Measurements from ENCODE around the gene TEX101. TPM values are rescaled to one million over a fixed set of nuclear protein-coding genes. Genes with fewer than 3 reads are reported as not detected.

Gene TEX101
- total RNA-seq, 1 experiment from 2014 or later = not detected

GRCh38 chr19:43416951-43417623 lies 2.4 kb downstream of the TEX101 start:
- no peaks in the 10 kb centered on the region for H3K79me1 ChIP-seq (ENCODE audit: insufficient read depth, low read depth, low read length, poor library complexity, severe bottlenecking)
- no peak for DNase-seq
- H3K56ac ChIP-seq (ENCODE audit: insufficient read length, low read depth, low read length) = no peak overlapping the region
- peaks cover 3% of the 10 kb centered on the region; the same call in 1 of the 2 replicates for H3K4me1 ChIP-seq (ENCODE audit: insufficient read depth, low read length)
- H4K91ac ChIP-seq (ENCODE audit: insufficient read length, low read depth, low read length) = no peak overlapping the region
- no peak overlapping the region for H2BK12ac ChIP-seq (ENCODE audit: insufficient read length, low read depth, low read length)
- Mint-ChIP-seq H3K4me3 (no peak overlapping the region), H3K27me3 (ENCODE audit: low read depth) (peaks cover 2% of the 10 kb centered on the region; the same call in 1 of the 2 replicates), H3K4me1 (peaks cover 10 to 17% of the 10 kb centered on the region in 2 experiments; a peak in 3 of 4 replicates), H3K9me3 (peaks cover 44 to 66% of the 10 kb centered on the region in 2 experiments), H3K36me3 (ENCODE audit: insufficient read depth in 1 of 3, low read depth in 3 of 3) (peaks cover 9 to 27% (median 10%) of the 10 kb centered on the region in 3 experiments), H3K27ac (no peak overlapping the region)
- H4K20me1 ChIP-seq (ENCODE audit: control insufficient read depth, insufficient read depth, insufficient read length) = no peaks in the 10 kb centered on the region
- H3K27ac ChIP-seq (ENCODE audit: insufficient read length, low read depth, low read length) = no peak overlapping the region
- H3K14ac ChIP-seq (ENCODE audit: insufficient read depth, low read length) = no peak overlapping the region
- H3K9me3 ChIP-seq (ENCODE audit: control insufficient read depth, low read depth, low read length) = peaks cover 7% of the 10 kb centered on the region
- H3K18ac ChIP-seq (ENCODE audit: insufficient read length, low read depth, low read length) = no peak overlapping the region
- H3K9ac ChIP-seq (ENCODE audit: extremely low read depth, insufficient read length, low read length) = no peak overlapping the region
- TF ChIP-seq CTCF (conservative IDR thresholded peaks at IDR 0.05) = no peak
- H4K5ac ChIP-seq (ENCODE audit: insufficient read length, low read depth, low read length) = no peak overlapping the region
- H3K4ac ChIP-seq (ENCODE audit: low read depth, low read length) = no peak overlapping the region
- no peak overlapping the region for H2AFZ ChIP-seq (ENCODE audit: low read length)
- H2BK15ac ChIP-seq (ENCODE audit: low read depth, low read length) = no peak overlapping the region
- no peak overlapping the region for H2BK120ac ChIP-seq (ENCODE audit: low read depth, low read length, poor library complexity, severe bottlenecking)
- H2AK5ac ChIP-seq (ENCODE audit: insufficient read length, low read length) = no peak overlapping the region
- no peak overlapping the region for H3K23ac ChIP-seq (ENCODE audit: insufficient read length, low read depth, low read length)
- H2BK5ac ChIP-seq (ENCODE audit: insufficient read length, low read length) = no peak overlapping the region
- H3K27me3 ChIP-seq (ENCODE audit: insufficient read depth, low read length) = no peaks in the 10 kb centered on the region
- no peak overlapping the region for H3K4me2 ChIP-seq (ENCODE audit: insufficient read depth, insufficient read length, low read length)
- H3T11ph ChIP-seq (ENCODE audit: low read length) = no peak overlapping the region
- no peaks in the 10 kb centered on the region for H3K79me2 ChIP-seq (ENCODE audit: insufficient read depth, low read length)
- no CpG with 5 or more reads among the region's 4 CpGs for WGBS (ENCODE audit: extremely low coverage, insufficient read length, low lambda C conversion rate)
- no peak overlapping the region for H2BK20ac ChIP-seq (ENCODE audit: low read depth, low read length, poor library complexity, severe bottlenecking)
- no peaks in the 10 kb centered on the region for H3K23me2 ChIP-seq (ENCODE audit: insufficient read length, low read depth, low read length, poor library complexity, severe bottlenecking)
- no peak overlapping the region for H4K8ac ChIP-seq (replicated peaks; ENCODE audit: insufficient read length, low read depth, low read length)

Measured in H9 (cell line).